CD8-positive, alpha-beta memory T cell (primary cell): ENCODE data around the gene GPSM1. TPM values are rescaled to one million over a fixed set of nuclear protein-coding genes. Genes with fewer than 3 reads are reported as not detected.

ENCODE experiments used
- CTCF ChIA-PET: fragments of 350-600 bp; sonication (Branson Sonifier 250); formaldehyde crosslinking; loops from one replicate; lab custom pipeline; 2021; ENCODE audit warnings: antibody characterized with exemption; lab: Charles Lee
- POLR2A ChIA-PET: fragments of 350-600 bp; sonication (Branson Sonifier 250); formaldehyde crosslinking; loops from one replicate; lab custom pipeline; 2021; ENCODE audit warnings: antibody characterized with exemption; lab: Charles Lee
- DNase-seq, 5 donors: peaks; one replicate each; pipeline versions ENCODE4 v3.0.0 to v3.0.0-alpha.2; 2020 to 2022; ENCODE audit warnings: mixed read lengths in 1 of 5
- H3K27ac ChIP-seq: one replicate; pipeline ENCODE4 v1.7.0; 2013; ENCODE audit warnings: low read depth, mild to moderate bottlenecking, low read length, moderate library complexity
- H3K27me3 ChIP-seq: 2 replicates; pipeline ENCODE4 v1.7.0; 2013; ENCODE audit warnings: low read length, mild to moderate bottlenecking; ENCODE audit not compliant: insufficient read depth, poor library complexity, severe bottlenecking
- H3K36me3 ChIP-seq: 2 replicates; pipeline ENCODE4 v1.7.0; 2013; ENCODE audit warnings: mild to moderate bottlenecking, low read length, moderate library complexity; ENCODE audit not compliant: insufficient read depth
- H3K4me1 ChIP-seq: 2 replicates; pipeline ENCODE4 v1.7.0; 2013; ENCODE audit warnings: mild to moderate bottlenecking, low read length, moderate library complexity; ENCODE audit not compliant: insufficient read depth
- H3K4me3 ChIP-seq: 2 replicates; pipeline ENCODE4 v1.7.0; 2013; ENCODE audit warnings: mild to moderate bottlenecking, low read length
- H3K9me3 ChIP-seq: 2 replicates; pipeline ENCODE4 v1.7.0; 2013; ENCODE audit warnings: mild to moderate bottlenecking, low read length
- H3K27ac Mint-ChIP-seq, 8 donors: one replicate each; pipeline ENCODE4 v1.8.0; 2020 to 2021; ENCODE audit warnings: mixed read lengths in 8 of 8, mild to moderate bottlenecking in 6 of 8, inconsistent platforms in 3 of 8, moderate library complexity in 3 of 8
- H3K27me3 Mint-ChIP-seq, 2 donors: one replicate each; pipeline ENCODE4 v1.8.0; 2020 to 2021; ENCODE audit warnings: mixed read lengths in 2 of 2, mild to moderate bottlenecking in 1 of 2, moderate library complexity in 1 of 2
- H3K36me3 Mint-ChIP-seq, 3 donors: one replicate each; pipeline ENCODE4 v1.8.0; 2020 to 2021; ENCODE audit warnings: mixed read lengths in 3 of 3, inconsistent platforms in 1 of 3, mild to moderate bottlenecking in 1 of 3
- H3K4me1 Mint-ChIP-seq, 3 donors: one replicate each; pipeline ENCODE4 v1.8.0; 2020 to 2021; ENCODE audit warnings: mixed read lengths in 3 of 3, inconsistent platforms in 1 of 3, mild to moderate bottlenecking in 1 of 3
- H3K4me3 Mint-ChIP-seq, 7 donors: one replicate each; pipeline ENCODE4 v1.8.0; 2020 to 2021; ENCODE audit warnings: mixed read lengths in 7 of 7, mild to moderate bottlenecking in 6 of 7, moderate library complexity in 4 of 7, inconsistent platforms in 2 of 7
- H3K9me3 Mint-ChIP-seq, 5 donors: one replicate each; pipeline ENCODE4 v1.8.0; 2020 to 2022; ENCODE audit warnings: mixed read lengths in 5 of 5, mild to moderate bottlenecking in 3 of 5, moderate library complexity in 2 of 5, inconsistent platforms in 1 of 5
- polyA plus RNA-seq: library from polyadenylated mRNA; unstranded; fragments of 300-500 nt; fragmentation: Illumina TruSeq; gene quantifications from one replicate; pipeline ENCODE4 v1.2.3, GENCODE V29; 2021
- total RNA-seq, 2 experiments: library from RNA; stranded (reverse); gene quantifications; one replicate each; pipeline ENCODE4 v1.2.3, GENCODE V29; 2021

The GPSM1 gene
- total and polyA plus RNA-seq, 3 experiments from 2014 or later, result 1.7 to 7.5 (median 6.8) TPM

GRCh38 chr9:136336881-136337280, 9.5 kb downstream of the GPSM1 start:
- Histone ChIP-seq H3K4me1 (no peaks in the 10 kb centered on the region), H3K36me3 (no peaks in the 10 kb centered on the region), H3K9me3 (no peaks in the 10 kb centered on the region), H3K27ac (no peak overlapping the region), H3K4me3 (no peak overlapping the region), H3K27me3 (no peaks in the 10 kb centered on the region)
- no peak overlapping the region for H3K4me3 Mint-ChIP-seq
- H3K9me3 Mint-ChIP-seq, result no peaks in the 10 kb centered on the region
- DNase-seq, result no peak
- CTCF ChIA-PET, result interaction anchor here (1.5 kb wide), 1 partner anchor 25 kb away, joined by 3 read pairs; no protein-coding TSS in a partner anchor
- H3K36me3 Mint-ChIP-seq, result no peaks in the 10 kb centered on the region
- H3K4me1 Mint-ChIP-seq, result no peaks in the 10 kb centered on the region
- POLR2A ChIA-PET, result no interaction called here
- H3K27ac Mint-ChIP-seq, result no peak overlapping the region
- H3K27me3 Mint-ChIP-seq, result no peaks in the 10 kb centered on the region

GRCh38 chr9:136337416-136338395, 10.4 kb downstream of the GPSM1 start:
- H3K36me3 Mint-ChIP-seq, result no peaks in the 10 kb centered on the region
- Histone ChIP-seq H3K4me1 (no peaks in the 10 kb centered on the region), H3K27ac (no peak overlapping the region), H3K4me3 (no peak overlapping the region), H3K36me3 (no peaks in the 10 kb centered on the region), H3K27me3 (no peaks in the 10 kb centered on the region), H3K9me3 (no peaks in the 10 kb centered on the region)
- DNase-seq, result no peak
- CTCF ChIA-PET, result interaction anchor here (1.5 kb wide), 1 partner anchor 24 kb away, joined by 3 read pairs; no protein-coding TSS in a partner anchor
- no peak overlapping the region for H3K27ac Mint-ChIP-seq
- no peaks in the 10 kb centered on the region for H3K9me3 Mint-ChIP-seq
- POLR2A ChIA-PET, result no interaction called here
- no peak overlapping the region for H3K4me3 Mint-ChIP-seq
- H3K4me1 Mint-ChIP-seq, result peaks cover 0 to 1% (median 0%) of the 10 kb centered on the region in 3 donors
- H3K27me3 Mint-ChIP-seq, result no peaks in the 10 kb centered on the region

DNA sequence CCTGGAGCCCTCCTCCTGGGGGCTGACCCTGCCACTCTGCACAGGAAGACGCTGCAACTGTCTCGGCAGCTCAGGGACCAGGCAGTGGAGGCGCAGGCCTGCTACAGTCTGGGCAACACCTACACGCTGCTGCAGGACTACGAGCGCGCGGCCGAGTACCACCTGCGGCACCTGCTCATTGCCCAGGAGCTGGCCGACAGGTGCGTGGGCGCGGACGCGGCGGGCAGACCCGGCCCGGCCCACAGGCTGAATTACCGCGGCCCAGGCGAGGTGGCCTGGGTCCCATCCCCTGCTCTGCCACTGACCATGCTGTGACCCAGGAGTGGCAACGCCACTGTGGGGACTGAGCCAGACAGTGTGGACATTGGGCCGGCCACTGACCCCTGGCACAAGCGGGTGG, 11.2 kb downstream of the GPSM1 start:
- ChIA-PET CTCF (interaction anchor here (1.5 kb wide), 1 partner anchor 23 kb away, joined by 3 read pairs; no protein-coding TSS in a partner anchor), POLR2A (no interaction called here)
- Mint-ChIP-seq H3K27ac (no peak overlapping the region), H3K9me3 (no peaks in the 10 kb centered on the region), H3K4me3 (no peak overlapping the region), H3K27me3 (no peaks in the 10 kb centered on the region), H3K4me1 (peaks cover 0 to 3% (median 0%) of the 10 kb centered on the region in 3 donors), H3K36me3 (no peaks in the 10 kb centered on the region)
- no peak for DNase-seq
- no peaks in the 10 kb centered on the region for H3K9me3 ChIP-seq
- no peaks in the 10 kb centered on the region for H3K27me3 ChIP-seq
- no peak overlapping the region for H3K4me3 ChIP-seq
- H3K4me1 ChIP-seq, result no peaks in the 10 kb centered on the region
- H3K27ac ChIP-seq, result no peak overlapping the region
- no peaks in the 10 kb centered on the region for H3K36me3 ChIP-seq

DNA sequence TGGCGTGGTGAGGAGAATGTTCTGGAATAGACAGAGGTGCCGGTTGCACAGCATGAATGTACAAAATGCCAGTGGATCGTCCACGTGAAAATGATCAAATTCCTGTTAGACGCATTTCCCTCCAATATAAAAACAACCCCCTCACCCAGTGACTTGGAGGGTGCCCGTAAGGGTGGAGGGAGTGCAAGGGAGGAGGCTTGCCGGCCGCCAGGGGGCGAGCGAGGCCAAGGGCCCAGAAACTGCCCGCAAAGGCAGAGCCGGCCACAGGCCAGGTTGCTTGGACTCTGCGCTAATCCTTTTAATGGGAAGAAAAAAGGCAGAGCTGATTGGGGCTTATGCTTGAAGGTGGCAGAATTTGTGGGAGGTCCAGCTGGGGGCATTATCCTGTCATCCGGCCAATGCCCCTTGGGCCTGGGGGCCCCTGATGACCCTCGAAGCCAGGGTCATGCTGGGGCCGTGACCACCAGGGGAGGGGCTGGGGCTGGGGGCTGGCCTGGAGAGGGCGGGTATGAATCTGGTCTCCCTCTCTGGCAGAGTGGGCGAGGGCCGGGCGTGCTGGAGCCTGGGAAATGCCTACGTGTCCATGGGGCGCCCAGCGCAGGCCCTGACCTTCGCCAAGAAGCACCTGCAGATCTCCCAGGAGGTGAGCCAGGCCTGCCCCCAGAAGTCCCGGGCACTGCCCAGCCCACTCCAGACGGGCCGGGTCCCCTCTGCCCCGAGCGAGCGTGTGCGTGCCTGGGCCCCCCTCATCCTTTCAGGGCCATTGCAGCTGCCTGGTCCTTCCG, 12.0 kb downstream of the GPSM1 start:
- Mint-ChIP-seq H3K4me3 (no peak overlapping the region), H3K36me3 (no peaks in the 10 kb centered on the region), H3K9me3 (no peaks in the 10 kb centered on the region), H3K27ac (no peak overlapping the region), H3K4me1 (peaks cover 0 to 3% (median 0%) of the 10 kb centered on the region in 3 donors), H3K27me3 (no peaks in the 10 kb centered on the region)
- ChIA-PET CTCF (no interaction called here), POLR2A (no interaction called here)
- no peaks in the 10 kb centered on the region for H3K9me3 ChIP-seq
- no peak overlapping the region for H3K27ac ChIP-seq
- no peaks in the 10 kb centered on the region for H3K27me3 ChIP-seq
- H3K4me3 ChIP-seq, result no peak overlapping the region
- no peaks in the 10 kb centered on the region for H3K4me1 ChIP-seq
- peak in 3 of 5 donors; percentile 18 to 30 (median 19) for DNase-seq
- H3K36me3 ChIP-seq, result no peaks in the 10 kb centered on the region

- peaks cover 0 to 3% (median 0%) of the 10 kb centered on the region in 3 donors for H3K4me1 Mint-ChIP-seq
These were observed 12.6 kb downstream of the GPSM1 start for GRCh38 chr9:136339958-136340310.

GRCh38 chr9:136340356-136341041, 13.2 kb downstream of the GPSM1 start:
- H3K27ac ChIP-seq, result no peak overlapping the region
- CTCF ChIA-PET, result no interaction called here

More at GRCh38 chr9:136339958-136340310, 12.6 kb downstream of the GPSM1 start:
- Mint-ChIP-seq H3K9me3 (no peaks in the 10 kb centered on the region), H3K27me3 (no peaks in the 10 kb centered on the region), H3K4me3 (no peak overlapping the region), H3K27ac (no peak overlapping the region), H3K36me3 (no peaks in the 10 kb centered on the region)
- ChIA-PET POLR2A (no interaction called here), CTCF (no interaction called here)
- Histone ChIP-seq H3K4me3 (no peak overlapping the region), H3K27ac (no peak overlapping the region), H3K36me3 (no peaks in the 10 kb centered on the region), H3K27me3 (no peaks in the 10 kb centered on the region), H3K9me3 (no peaks in the 10 kb centered on the region), H3K4me1 (no peaks in the 10 kb centered on the region)
- no peak for DNase-seq

GRCh38 chr9:136341042-136341655, 13.8 kb downstream of the GPSM1 start:
- H3K4me1 Mint-ChIP-seq, result peaks cover 0 to 3% (median 0%) of the 10 kb centered on the region in 3 donors
- H3K36me3 ChIP-seq, result no peaks in the 10 kb centered on the region
- H3K27me3 ChIP-seq, result no peaks in the 10 kb centered on the region
- H3K27me3 Mint-ChIP-seq, result no peaks in the 10 kb centered on the region
- H3K27ac Mint-ChIP-seq, result no peak overlapping the region
- H3K27ac ChIP-seq, result no peak overlapping the region
- POLR2A ChIA-PET, result no interaction called here
- no peaks in the 10 kb centered on the region for H3K9me3 ChIP-seq
- H3K36me3 Mint-ChIP-seq, result no peaks in the 10 kb centered on the region
- CTCF ChIA-PET, result no interaction called here
- no peaks in the 10 kb centered on the region for H3K9me3 Mint-ChIP-seq
- no peaks in the 10 kb centered on the region for H3K4me1 ChIP-seq
- DNase-seq, result no peak
- H3K4me3 ChIP-seq, result no peak overlapping the region
- no peak overlapping the region for H3K4me3 Mint-ChIP-seq

More at GRCh38 chr9:136340356-136341041, 13.2 kb downstream of the GPSM1 start:
- POLR2A ChIA-PET, result no interaction called here
- no peaks in the 10 kb centered on the region for H3K9me3 Mint-ChIP-seq
- Histone ChIP-seq H3K4me1 (no peaks in the 10 kb centered on the region), H3K27me3 (no peaks in the 10 kb centered on the region), H3K9me3 (no peaks in the 10 kb centered on the region), H3K36me3 (no peaks in the 10 kb centered on the region), H3K4me3 (no peak overlapping the region)
- H3K4me1 Mint-ChIP-seq, result peaks cover 0 to 3% (median 0%) of the 10 kb centered on the region in 3 donors
- DNase-seq, result no peak
- no peak overlapping the region for H3K27ac Mint-ChIP-seq
- H3K36me3 Mint-ChIP-seq, result no peaks in the 10 kb centered on the region
- H3K4me3 Mint-ChIP-seq, result no peak overlapping the region
- H3K27me3 Mint-ChIP-seq, result no peaks in the 10 kb centered on the region
